HG03159 (cell line): ENCODE results near the gene GTSF1L.

Source experiments
- ATAC-seq: cut with Tn5 transposase; IDR thresholded peaks from one replicate; pipeline ENCODE4 v1.9.1; 2021; ENCODE audit warnings: mild to moderate bottlenecking, moderate library complexity; ENCODE audit not compliant: unreplicated experiment

Gene GTSF1L

GRCh38 chr20:43746344-43747137, 19.7 kb upstream of the GTSF1L start:
- no peak for ATAC-seq

GRCh38 chr20:43744966-43745730, 18.3 kb upstream of the GTSF1L start:
- ATAC-seq: no peak

- ATAC-seq: no peak
Measured at GRCh38 chr20:43744151-43744611, 17.4 kb upstream of the GTSF1L start.

- no peak for ATAC-seq
Measured at GRCh38 chr20:43740642-43741041, 13.8 kb upstream of the GTSF1L start.

GRCh38 chr20:43739148-43739749, 12.4 kb upstream of the GTSF1L start:
- no peak for ATAC-seq

GRCh38 chr20:43737925-43738324, 11.1 kb upstream of the GTSF1L start:
- no peak for ATAC-seq

- ATAC-seq: peak; percentile 80
Measured at GRCh38 chr20:43736588-43737158, 9.9 kb upstream of the GTSF1L start.

GRCh38 chr20:43731927-43732326, 5.1 kb upstream of the GTSF1L start:
- ATAC-seq: no peak

- ATAC-seq: no peak
Measured at GRCh38 chr20:43731469-43731868, 4.7 kb upstream of the GTSF1L start.

- ATAC-seq: no peak
Measured at GRCh38 chr20:43728686-43729255, 2.0 kb upstream of the GTSF1L start.

- no peak for ATAC-seq
Measured at GRCh38 chr20:43727980-43728590, 1.3 kb upstream of the GTSF1L start.

- no peak for ATAC-seq
Measured at GRCh38 chr20:43726333-43726732, 469 bp downstream of the GTSF1L start.

GRCh38 chr20:43725666-43726065, 1.1 kb downstream of the GTSF1L start:
- ATAC-seq: no peak

GRCh38 chr20:43724383-43724782, 2.4 kb downstream of the GTSF1L start:
- no peak for ATAC-seq

- ATAC-seq: no peak
Measured at GRCh38 chr20:43723735-43724134, 3.1 kb downstream of the GTSF1L start.

GRCh38 chr20:43723186-43723585, 3.6 kb downstream of the GTSF1L start:
- ATAC-seq: no peak

- no peak for ATAC-seq
Measured at GRCh38 chr20:43722153-43722505, 4.7 kb downstream of the GTSF1L start.

GRCh38 chr20:43721429-43722152, 5.2 kb downstream of the GTSF1L start:
- no peak for ATAC-seq

- ATAC-seq: no peak
Measured at GRCh38 chr20:43721097-43721428, 5.7 kb downstream of the GTSF1L start.

GRCh38 chr20:43720007-43720406, 6.8 kb downstream of the GTSF1L start:
- no peak for ATAC-seq
